Measurements from ENCODE around the gene FNDC3B.

DNA sequence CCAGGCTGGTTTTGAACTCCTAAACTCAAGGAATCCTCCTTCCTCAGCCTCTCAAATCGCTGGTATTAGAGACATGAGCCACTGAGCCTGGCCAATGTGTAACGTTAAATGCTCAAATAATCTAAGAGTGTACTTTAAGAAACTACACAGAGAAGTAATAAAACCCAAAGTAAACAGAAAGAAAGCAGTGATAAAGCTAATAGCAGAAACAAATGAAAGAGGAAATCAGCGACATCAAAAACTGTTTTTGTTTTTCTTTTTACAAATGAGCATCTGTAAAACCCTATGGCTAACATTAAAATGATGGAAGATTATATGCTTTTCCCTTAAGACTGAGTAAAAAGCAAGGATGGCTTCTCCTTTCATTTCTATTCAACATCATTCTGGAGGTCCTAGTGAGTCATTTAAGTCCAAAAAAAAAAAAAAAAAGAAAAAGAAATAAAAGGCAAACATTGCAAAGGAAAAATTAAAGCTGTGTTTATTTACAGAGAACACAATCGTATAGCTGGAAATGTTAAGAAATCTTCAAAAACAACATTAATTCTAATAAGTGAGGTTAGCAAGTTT, 36.8 kb upstream of the FNDC3B start:
- TF ChIP-seq CEBPB (IDR thresholded peaks at IDR 0.05) = 0 out of 4 replicates have a peak, but pooled peaks of 1 of the 2 experiments have one; percentile 12
- TF ChIP-seq ESRRA (IDR thresholded peaks at IDR 0.05; ENCODE audit: borderline replicate concordance, low read length) = no peak
- no peak for TF ChIP-seq REST (IDR thresholded peaks at IDR 0.05)
- no peak for TF ChIP-seq POLR2A (IDR thresholded peaks at IDR 0.05; ENCODE audit: low read length)
- TF ChIP-seq POLR2AphosphoS2 (conservative IDR thresholded peaks at IDR 0.05; ENCODE audit: low read length) = no peak
- TF ChIP-seq CTCF (IDR thresholded peaks at IDR 0.05) = no peak
- TF ChIP-seq, protein P1, sequence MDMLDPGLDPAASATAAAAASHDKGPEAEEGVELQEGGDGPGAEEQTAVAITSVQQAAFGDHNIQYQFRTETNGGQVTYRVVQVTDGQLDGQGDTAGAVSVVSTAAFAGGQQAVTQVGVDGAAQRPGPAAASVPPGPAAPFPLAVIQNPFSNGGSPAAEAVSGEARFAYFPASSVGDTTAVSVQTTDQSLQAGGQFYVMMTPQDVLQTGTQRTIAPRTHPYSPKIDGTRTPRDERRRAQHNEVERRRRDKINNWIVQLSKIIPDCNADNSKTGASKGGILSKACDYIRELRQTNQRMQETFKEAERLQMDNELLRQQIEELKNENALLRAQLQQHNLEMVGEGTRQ (IDR thresholded peaks at IDR 0.05) = no peak
- no peak for TF ChIP-seq KDM5A (IDR thresholded peaks at IDR 0.05)
- TF ChIP-seq, protein P2, sequence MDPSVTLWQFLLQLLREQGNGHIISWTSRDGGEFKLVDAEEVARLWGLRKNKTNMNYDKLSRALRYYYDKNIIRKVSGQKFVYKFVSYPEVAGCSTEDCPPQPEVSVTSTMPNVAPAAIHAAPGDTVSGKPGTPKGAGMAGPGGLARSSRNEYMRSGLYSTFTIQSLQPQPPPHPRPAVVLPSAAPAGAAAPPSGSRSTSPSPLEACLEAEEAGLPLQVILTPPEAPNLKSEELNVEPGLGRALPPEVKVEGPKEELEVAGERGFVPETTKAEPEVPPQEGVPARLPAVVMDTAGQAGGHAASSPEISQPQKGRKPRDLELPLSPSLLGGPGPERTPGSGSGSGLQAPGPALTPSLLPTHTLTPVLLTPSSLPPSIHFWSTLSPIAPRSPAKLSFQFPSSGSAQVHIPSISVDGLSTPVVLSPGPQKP (IDR thresholded peaks at IDR 0.05; ENCODE audit: low read depth, low read length) = no peak
- no peak for TF ChIP-seq MAFK (IDR thresholded peaks at IDR 0.05; ENCODE audit: partially characterized antibody)
- no peak for TF ChIP-seq ZFP36 (IDR thresholded peaks at IDR 0.05; ENCODE audit: borderline replicate concordance, partially characterized antibody)

Measured in A549 (cell line).